Trophoblast cell (in vitro differentiated cells and primary cell): ENCODE data around the gene TSHZ3.

ENCODE experiments used
- DNase-seq, 2 donors: peaks; one replicate each; pipeline ENCODE4 v3.0.0-alpha.2; 2016
- H2AFZ ChIP-seq: 2 replicates; pipeline ENCODE4 v1.6.1; 2013; ENCODE audit warnings: low read length, moderate library complexity, mild to moderate bottlenecking; ENCODE audit not compliant: insufficient read depth, poor library complexity
- H2AK5ac ChIP-seq: 2 replicates; pipeline ENCODE4 v1.6.1; 2013; ENCODE audit warnings: mild to moderate bottlenecking, low read length
- H2BK120ac ChIP-seq: 2 replicates; pipeline ENCODE4 v1.6.1; 2013; ENCODE audit warnings: low read length, mild to moderate bottlenecking, moderate library complexity; ENCODE audit not compliant: insufficient read depth, poor library complexity
- H2BK12ac ChIP-seq: 2 replicates; pipeline ENCODE4 v1.6.1; 2013; ENCODE audit warnings: mild to moderate bottlenecking, low read length, moderate library complexity
- H2BK5ac ChIP-seq: 2 replicates; pipeline ENCODE4 v1.6.1; 2013; ENCODE audit warnings: low read length, low read depth, moderate library complexity, mild to moderate bottlenecking; ENCODE audit not compliant: poor library complexity
- H3K14ac ChIP-seq: 2 replicates; pipeline ENCODE4 v1.6.1; 2013; ENCODE audit warnings: mild to moderate bottlenecking, low read length
- H3K18ac ChIP-seq: 2 replicates; pipeline ENCODE4 v1.6.1; 2013; ENCODE audit warnings: mild to moderate bottlenecking, low read length
- H3K23ac ChIP-seq: 2 replicates; pipeline ENCODE4 v1.6.1; 2013; ENCODE audit warnings: low read length
- H3K27ac ChIP-seq: 2 replicates; pipeline ENCODE4 v1.5.1; 2013; ENCODE audit warnings: low read depth, mild to moderate bottlenecking, inconsistent platforms, low read length, moderate library complexity
- H3K27me3 ChIP-seq: 2 replicates; pipeline ENCODE4 v1.6.1; 2013; ENCODE audit warnings: inconsistent platforms, mild to moderate bottlenecking, low read length, moderate library complexity; ENCODE audit not compliant: insufficient read depth
- H3K36me3 ChIP-seq, 2 experiments: 1 replicate in 1 of 2; 2 replicates in 1 of 2; pipeline ENCODE4 v1.6.1; 2013; ENCODE audit warnings: low read length in 2 of 2, mild to moderate bottlenecking in 2 of 2, moderate library complexity in 1 of 2; ENCODE audit not compliant: insufficient read depth in 2 of 2, control insufficient read depth in 1 of 2
- H3K4ac ChIP-seq: 2 replicates; pipeline ENCODE4 v1.6.1; 2013; ENCODE audit warnings: low read depth, mild to moderate bottlenecking, low read length, moderate library complexity
- H3K4me1 ChIP-seq, 2 experiments: 1 replicate in 1 of 2; 2 replicates in 1 of 2; pipeline ENCODE4 v1.6.1; 2013; ENCODE audit warnings: low read length in 2 of 2, mild to moderate bottlenecking in 2 of 2, moderate library complexity in 1 of 2; ENCODE audit not compliant: insufficient read depth in 2 of 2, control insufficient read depth in 1 of 2
- H3K4me2 ChIP-seq: 2 replicates; pipeline ENCODE4 v1.6.1; 2013; ENCODE audit warnings: inconsistent platforms, mild to moderate bottlenecking, low read length, moderate library complexity
- H3K4me3 ChIP-seq: 2 replicates; pipeline ENCODE4 v1.5.1; 2013; ENCODE audit warnings: mild to moderate bottlenecking, low read depth, low read length, inconsistent platforms
- H3K79me1 ChIP-seq: one replicate; pipeline ENCODE4 v1.6.1; 2013; ENCODE audit warnings: low read length
- H3K79me2 ChIP-seq: 2 replicates; pipeline ENCODE4 v1.6.1; 2013; ENCODE audit warnings: low read length, mild to moderate bottlenecking; ENCODE audit not compliant: control insufficient read depth, insufficient read depth, poor library complexity
- H3K9ac ChIP-seq: 2 replicates; pipeline ENCODE4 v1.6.1; 2013; ENCODE audit warnings: mild to moderate bottlenecking, low read length
- H3K9me3 ChIP-seq: 2 replicates; pipeline ENCODE4 v1.6.1; 2013; ENCODE audit warnings: low read depth, mild to moderate bottlenecking, control low read depth, inconsistent platforms, low read length; ENCODE audit not compliant: insufficient read depth
- H4K12ac ChIP-seq: 2 replicates; pipeline ENCODE4 v1.6.1; 2013; ENCODE audit warnings: low read depth, mild to moderate bottlenecking, low read length, moderate library complexity
- H4K8ac ChIP-seq: 2 replicates; pipeline ENCODE4 v1.6.1; 2013; ENCODE audit warnings: low read depth, mild to moderate bottlenecking, low read length, moderate library complexity
- H4K91ac ChIP-seq: one replicate; pipeline ENCODE4 v1.6.1; 2013; ENCODE audit warnings: low read depth, mild to moderate bottlenecking, low read length, moderate library complexity
- WGBS: extraction: QIAGEN DNeasy Blood & Tissue Kit; methylation state at CpG from one replicate; pipeline ENCODE4 v1.1.7; 2013; ENCODE audit warnings: missing lambda C conversion rate; ENCODE audit not compliant: insufficient read length, insufficient coverage; ENCODE audit errors: extremely low coverage; 5-methylcytosine and 5-hydroxymethylcytosine counted together

The TSHZ3 gene

GRCh38 chr19:31314849-31315629 lies 34.2 kb downstream of the TSHZ3 start:
- Histone ChIP-seq H3K4me1 (no peaks in the 10 kb centered on the region), H3K4me2 (no peak overlapping the region), H3K9me3 (peaks cover 2% of the 10 kb centered on the region), H3K18ac (no peak overlapping the region), H3K14ac (no peak overlapping the region), H2AFZ (peak overlapping the region; percentile 10), H3K4ac (no peak overlapping the region), H3K4me3 (no peak overlapping the region), H3K79me2 (no peaks in the 10 kb centered on the region), H3K36me3 (peaks cover 0 to 3% of the 10 kb centered on the region in 2 experiments), H3K23ac (no peak overlapping the region), H3K9ac (no peak overlapping the region), H3K79me1 (no peaks in the 10 kb centered on the region), H2AK5ac (no peak overlapping the region), H3K27me3 (no peaks in the 10 kb centered on the region), H4K12ac (no peak overlapping the region), H2BK120ac (no peak overlapping the region), H3K27ac (no peak overlapping the region), H2BK12ac (no peak overlapping the region), H2BK5ac (no peak overlapping the region), H4K91ac (no peak overlapping the region), H4K8ac (no peak overlapping the region)
- peak in 1 of 2 donors; percentile 49 for DNase-seq
- no CpG with 5 or more reads among the region's 14 CpGs for WGBS

- H3K27ac ChIP-seq: no peak overlapping the region
- H2AFZ ChIP-seq: no peak overlapping the region
- H3K9ac ChIP-seq: no peak overlapping the region
- no peak overlapping the region for H2AK5ac ChIP-seq
- no peak overlapping the region for H3K4ac ChIP-seq
- no peak overlapping the region for H4K8ac ChIP-seq
- no peak overlapping the region for H2BK120ac ChIP-seq
- H3K27me3 ChIP-seq: no peaks in the 10 kb centered on the region
- H3K79me1 ChIP-seq: no peaks in the 10 kb centered on the region
- H3K4me2 ChIP-seq: no peak overlapping the region
- H4K12ac ChIP-seq: peak overlapping the region; percentile 15
- DNase-seq: no peak
- no peak overlapping the region for H3K4me3 ChIP-seq
- H3K9me3 ChIP-seq: peaks cover 2% of the 10 kb centered on the region
- no peak overlapping the region for H3K14ac ChIP-seq
- no peak overlapping the region for H4K91ac ChIP-seq
- no peaks in the 10 kb centered on the region for H3K4me1 ChIP-seq
- no peak overlapping the region for H3K18ac ChIP-seq
- H3K23ac ChIP-seq: no peak overlapping the region
- peaks cover 0 to 3% of the 10 kb centered on the region in 2 experiments for H3K36me3 ChIP-seq
- no peaks in the 10 kb centered on the region for H3K79me2 ChIP-seq
- H2BK12ac ChIP-seq: no peak overlapping the region
- no peak overlapping the region for H2BK5ac ChIP-seq
- WGBS: no CpG with 5 or more reads among the region's 10 CpGs
Observed at GRCh38 chr19:31314156-31314555, 35.1 kb downstream of the TSHZ3 start.

- Histone ChIP-seq H3K4me3 (no peak overlapping the region), H3K4me1 (peaks cover 2% of the 10 kb centered on the region in 2 experiments), H3K14ac (no peak overlapping the region), H3K27ac (no peak overlapping the region), H2BK12ac (no peak overlapping the region), H4K12ac (peak overlapping the region; percentile 15), H2BK120ac (no peak overlapping the region), H3K4me2 (no peak overlapping the region), H3K79me2 (no peaks in the 10 kb centered on the region), H2BK5ac (no peak overlapping the region), H3K23ac (no peak overlapping the region), H3K18ac (peak overlapping the region; percentile 59), H3K9me3 (peaks cover 2% of the 10 kb centered on the region), H3K36me3 (peaks cover 0 to 3% of the 10 kb centered on the region in 2 experiments), H2AFZ (no peak overlapping the region), H3K9ac (no peak overlapping the region), H4K8ac (no peak overlapping the region), H3K79me1 (no peaks in the 10 kb centered on the region), H4K91ac (no peak overlapping the region), H3K27me3 (no peaks in the 10 kb centered on the region), H3K4ac (no peak overlapping the region), H2AK5ac (no peak overlapping the region)
- no peak for DNase-seq
- WGBS: no CpG with 5 or more reads among the region's 20 CpGs
Observed at GRCh38 chr19:31313291-31314030, 35.8 kb downstream of the TSHZ3 start.

- no peak for DNase-seq
Observed at GRCh38 chr19:31312677-31313244, 36.5 kb downstream of the TSHZ3 start.

More at GRCh38 chr19:31312677-31313244, 36.5 kb downstream of the TSHZ3 start:
- H3K79me1 ChIP-seq: no peaks in the 10 kb centered on the region
- H4K91ac ChIP-seq: no peak overlapping the region
- no peak overlapping the region for H3K4me3 ChIP-seq
- peaks cover 0 to 3% of the 10 kb centered on the region in 2 experiments for H3K36me3 ChIP-seq
- no peaks in the 10 kb centered on the region for H3K79me2 ChIP-seq
- H2BK5ac ChIP-seq: no peak overlapping the region
- no peak overlapping the region for H2BK12ac ChIP-seq
- no peak overlapping the region for H3K14ac ChIP-seq
- H3K4me1 ChIP-seq: peaks cover 2% of the 10 kb centered on the region in 2 experiments
- no peak overlapping the region for H2BK120ac ChIP-seq
- H3K18ac ChIP-seq: no peak overlapping the region
- H4K8ac ChIP-seq: no peak overlapping the region
- no peak overlapping the region for H3K4ac ChIP-seq
- no CpG with 5 or more reads among the region's 10 CpGs for WGBS
- H3K4me2 ChIP-seq: no peak overlapping the region
- H4K12ac ChIP-seq: no peak overlapping the region
- H3K9me3 ChIP-seq: peaks cover 2% of the 10 kb centered on the region
- H2AFZ ChIP-seq: no peak overlapping the region
- no peak overlapping the region for H3K23ac ChIP-seq
- no peak overlapping the region for H3K9ac ChIP-seq
- H3K27me3 ChIP-seq: no peaks in the 10 kb centered on the region
- no peak overlapping the region for H2AK5ac ChIP-seq
- H3K27ac ChIP-seq: no peak overlapping the region
